Spleen (tissue), 7 donors: ENCODE results near the gene ADAMTS6.

ENCODE experiments used
- CTCF ChIP-seq, 11 experiments: fragments of 200-600 bp in 7 of 11; fragments of 450-650 bp in 4 of 11; sonication (generic) in 4 of 11; IDR thresholded peaks in 8 of 11; conservative IDR thresholded peaks in 3 of 11; 1 replicate in 7 of 11; 2 replicates in 4 of 11; pipeline versions ENCODE4 v1.4.0 to v1.8.0; 2016 to 2021; ENCODE audit warnings: antibody characterized with exemption in 11 of 11, inconsistent platforms in 4 of 11, mild to moderate bottlenecking in 1 of 11
- POLR2A ChIP-seq, 3 donors: fragments of 450-650 bp; IDR thresholded peaks; one replicate each; pipeline ENCODE4 v1.5.1; 2017; ENCODE audit warnings: antibody characterized with exemption in 3 of 3, mild to moderate bottlenecking in 1 of 3
- donor health status: DM: no; HTN: no; CAD: no; lungs with moderate emphysema.
- donor health status: DM: no; HTN: no; CAD: no.
- donor health status: DM: no; HTN: no; CAD: no.

GRCh38 chr5:65247594-65247993 lies 234.1 kb downstream of the ADAMTS6 start:
- TF ChIP-seq CTCF (IDR thresholded peaks at IDR 0.05 in 8 of 11, conservative IDR thresholded peaks at IDR 0.05 in 3 of 11) (no peak), POLR2A (IDR thresholded peaks at IDR 0.05) (no peak)
